ENCODE data around the gene LEF1. TPM values are rescaled to one million over a fixed set of nuclear protein-coding genes. Genes with fewer than 3 reads are reported as not detected.

Gene LEF1
- total RNA-seq, 2 experiments from 2014 or later: 111 to 122 TPM

DNA sequence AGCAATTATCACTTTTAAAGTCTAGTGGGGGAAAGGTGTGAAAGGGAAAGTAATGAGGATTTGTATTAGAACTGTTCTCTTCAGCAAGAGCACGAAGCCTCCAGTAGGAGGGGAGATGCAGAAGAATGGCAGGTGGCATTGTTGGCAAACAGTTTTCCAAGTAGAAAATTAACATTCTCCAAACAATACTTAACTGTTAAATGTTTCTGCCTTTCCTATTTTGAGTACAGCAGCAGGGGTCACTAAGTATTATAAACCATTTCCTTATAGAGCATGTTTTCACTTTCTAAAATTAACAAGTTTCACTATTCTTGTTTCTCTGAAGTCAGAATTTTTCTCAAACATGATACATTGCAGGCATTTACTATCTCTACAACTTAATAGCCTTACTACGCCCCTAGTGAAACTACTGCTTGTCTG is 58.7 kb downstream of the LEF1 start:
- POLR2A ChIA-PET: interaction anchor here (0.7 to 2.3 kb wide), 2 partner anchors 10 to 29 kb away, joined by 3 to 8 read pairs; no protein-coding TSS in a partner anchor
- Mint-ChIP-seq H3K27me3 (no peaks in the 10 kb centered on the region), H3K9me3 (no peaks in the 10 kb centered on the region), H3K27ac (peak overlapping the region; percentile 68), H3K4me1 (ENCODE audit: low read depth) (peaks cover 91% of the 10 kb centered on the region), H3K36me3 (peaks cover 36% of the 10 kb centered on the region), H3K4me3 (peak overlapping the region; percentile 9)
- CTCF ChIA-PET: no interaction called here
- DNase-seq: no peak
- intact Hi-C loops (cut with micrococcal nuclease): loop anchor here (1.0 to 5.0 kb wide), 6 partner anchors 31 to 317 kb away; no protein-coding TSS in a partner anchor

DNA sequence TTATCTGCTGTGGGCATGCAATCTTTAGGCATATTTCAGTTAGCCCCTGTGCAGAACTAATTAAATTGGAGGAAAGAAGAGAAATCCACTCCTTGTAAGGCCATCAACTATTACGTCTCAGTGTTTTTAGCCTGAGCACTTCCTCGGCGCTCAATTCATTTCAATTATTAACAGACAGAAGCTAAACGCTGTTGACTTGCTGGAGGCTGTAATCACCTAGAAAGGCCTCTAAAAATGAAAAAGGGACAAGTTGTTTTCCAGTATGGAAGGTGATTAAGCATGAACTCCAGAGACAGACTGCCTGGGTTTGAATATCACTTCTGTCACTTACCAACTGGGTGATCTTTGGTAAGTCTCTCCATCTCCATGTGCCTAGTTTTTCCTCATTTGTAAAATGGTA is 59.6 kb downstream of the LEF1 start:
- peaks cover 88% of the 10 kb centered on the region for H3K4me1 Mint-ChIP-seq (ENCODE audit: low read depth)
- H3K27me3 Mint-ChIP-seq: no peaks in the 10 kb centered on the region
- DNase-seq: no peak
- H3K36me3 Mint-ChIP-seq: peaks cover 30% of the 10 kb centered on the region
- CTCF ChIA-PET: interaction anchor here (1.0 to 2.2 kb wide), 3 partner anchors 8 to 90 kb away, joined by 3 to 7 read pairs (median 6); no protein-coding TSS in a partner anchor
- intact Hi-C loops (cut with micrococcal nuclease): loop anchor here (2.0 to 5.0 kb wide), 5 partner anchors 32 to 318 kb away; no protein-coding TSS in a partner anchor
- H3K4me3 Mint-ChIP-seq: no peak overlapping the region
- H3K27ac Mint-ChIP-seq: peak overlapping the region; percentile 68
- POLR2A ChIA-PET: interaction anchor here (1.9 to 2.7 kb wide), 5 partner anchors 8 to 72 kb away, joined by 8 to 19 read pairs (median 17); partner anchors contain the start of gene LEF1
- H3K9me3 Mint-ChIP-seq: no peaks in the 10 kb centered on the region

DNA sequence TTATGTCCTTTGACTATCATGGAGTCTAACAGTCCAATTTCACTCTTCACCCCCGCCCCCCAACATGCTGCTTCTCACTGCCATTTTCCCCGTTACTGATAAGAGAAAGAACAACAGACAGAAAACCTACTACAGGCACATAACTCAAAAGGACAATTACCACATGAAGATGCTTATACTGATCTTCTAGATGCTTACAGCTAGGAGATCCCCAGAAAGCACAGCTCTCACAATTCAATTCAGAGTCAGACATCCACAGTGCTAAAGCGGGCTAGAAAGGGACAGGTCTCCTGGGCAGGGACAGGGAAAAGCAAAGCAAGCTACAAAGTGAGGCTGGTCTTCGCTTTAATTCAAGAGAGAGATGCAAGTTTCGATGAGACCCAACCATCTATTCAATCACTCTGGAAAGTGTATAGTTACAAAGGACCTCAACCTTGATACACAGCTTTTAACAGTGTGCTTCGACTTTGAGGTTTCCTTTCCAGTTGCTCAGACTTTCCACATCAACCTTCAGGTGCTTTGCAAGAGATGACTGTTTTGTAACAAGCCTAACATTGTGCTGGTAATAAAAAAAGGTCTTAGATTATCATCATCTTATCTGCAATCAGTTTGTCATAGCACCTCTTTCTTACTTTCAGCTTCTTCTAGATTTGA is 60.9 kb downstream of the LEF1 start:
- ChIA-PET CTCF (interaction anchor here (0.6 to 2.2 kb wide), 8 partner anchors 9 to 467 kb away, joined by 3 to 7 read pairs (median 6); partner anchors contain the start of gene LEF1), POLR2A (interaction anchor here (1.2 to 2.7 kb wide), 11 partner anchors 9 to 71 kb away, joined by 3 to 19 read pairs (median 5); partner anchors contain the start of gene LEF1)
- Mint-ChIP-seq H3K27ac (peak overlapping the region; percentile 92), H3K4me3 (peak overlapping the region; percentile 65), H3K36me3 (peaks cover 28% of the 10 kb centered on the region), H3K27me3 (no peaks in the 10 kb centered on the region), H3K4me1 (ENCODE audit: low read depth) (peaks cover 86% of the 10 kb centered on the region), H3K9me3 (no peaks in the 10 kb centered on the region)
- intact Hi-C loops (cut with micrococcal nuclease): loop anchor here (1.0 to 5.0 kb wide), 9 partner anchors 8 to 319 kb away; no protein-coding TSS in a partner anchor
- peak; percentile 67 for DNase-seq

DNA sequence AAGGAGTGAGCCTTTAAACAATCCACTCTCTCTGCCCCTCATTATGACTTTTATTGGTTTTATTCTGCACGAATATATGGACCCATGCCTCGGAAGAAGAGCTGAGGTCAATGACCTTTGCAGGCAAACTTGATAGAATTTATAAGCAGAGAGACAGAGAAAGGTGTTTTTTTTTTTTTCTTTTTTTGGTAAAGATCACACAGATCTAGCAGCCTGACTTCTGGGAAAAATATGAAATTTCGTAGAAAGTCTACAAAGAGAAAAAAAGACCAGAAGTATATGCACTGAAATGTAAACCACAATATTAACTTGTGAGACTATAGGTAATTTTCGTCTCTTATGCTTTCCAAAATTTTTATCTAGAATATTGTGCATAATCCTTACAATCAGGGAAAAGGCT is 61.6 kb downstream of the LEF1 start:
- intact Hi-C loops (cut with micrococcal nuclease): loop anchor here (5.0 kb wide), 1 partner anchor 35 kb away; no protein-coding TSS in a partner anchor
- peak overlapping the region; percentile 92 for H3K27ac Mint-ChIP-seq
- no peak for DNase-seq
- CTCF ChIA-PET: interaction anchor here (0.9 to 2.2 kb wide), 6 partner anchors 10 to 88 kb away, joined by 3 to 7 read pairs (median 6); no protein-coding TSS in a partner anchor
- no peaks in the 10 kb centered on the region for H3K27me3 Mint-ChIP-seq
- peaks cover 86% of the 10 kb centered on the region for H3K4me1 Mint-ChIP-seq (ENCODE audit: low read depth)
- peak overlapping the region; percentile 54 for H3K4me3 Mint-ChIP-seq
- H3K9me3 Mint-ChIP-seq: no peaks in the 10 kb centered on the region
- POLR2A ChIA-PET: interaction anchor here (0.7 to 2.7 kb wide), 10 partner anchors 8 to 70 kb away, joined by 3 to 19 read pairs (median 4); partner anchors contain the start of gene LEF1
- peaks cover 32% of the 10 kb centered on the region for H3K36me3 Mint-ChIP-seq

DNA sequence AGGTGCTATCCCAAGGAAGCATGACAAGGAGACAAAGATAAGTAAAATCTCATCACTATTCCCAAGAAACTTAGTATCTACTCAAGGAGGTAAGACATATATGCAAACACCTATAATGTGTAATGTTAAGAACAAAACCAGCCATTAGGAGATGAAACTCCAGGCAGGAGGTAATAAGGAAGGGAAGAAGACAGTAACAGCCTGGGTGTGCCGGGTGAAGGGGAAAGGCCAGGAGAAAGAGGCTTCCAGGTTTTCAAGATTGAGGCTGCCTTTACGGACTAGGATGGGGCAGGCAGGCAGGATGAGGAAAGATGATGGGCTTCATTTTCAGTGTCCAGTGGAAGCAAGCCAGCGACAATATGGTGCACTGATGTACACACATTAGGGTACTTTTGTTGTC is 62.5 kb downstream of the LEF1 start:
- intact Hi-C loops (cut with micrococcal nuclease): loop anchor here (5.0 kb wide), 1 partner anchor 34 kb away; no protein-coding TSS in a partner anchor
- H3K36me3 Mint-ChIP-seq: peaks cover 29% of the 10 kb centered on the region
- H3K9me3 Mint-ChIP-seq: no peaks in the 10 kb centered on the region
- H3K4me1 Mint-ChIP-seq (ENCODE audit: low read depth): peaks cover 86% of the 10 kb centered on the region
- H3K27ac Mint-ChIP-seq: peak overlapping the region; percentile 92
- CTCF ChIA-PET: interaction anchor here (0.9 kb wide), 1 partner anchor 58 kb away, joined by 3 read pairs; no protein-coding TSS in a partner anchor
- DNase-seq: no peak
- H3K27me3 Mint-ChIP-seq: no peaks in the 10 kb centered on the region
- POLR2A ChIA-PET: interaction anchor here (0.7 to 1.5 kb wide), 2 partner anchors 9 to 12 kb away, joined by 3 to 4 read pairs; no protein-coding TSS in a partner anchor
- H3K4me3 Mint-ChIP-seq: peak overlapping the region; percentile 22

DNA sequence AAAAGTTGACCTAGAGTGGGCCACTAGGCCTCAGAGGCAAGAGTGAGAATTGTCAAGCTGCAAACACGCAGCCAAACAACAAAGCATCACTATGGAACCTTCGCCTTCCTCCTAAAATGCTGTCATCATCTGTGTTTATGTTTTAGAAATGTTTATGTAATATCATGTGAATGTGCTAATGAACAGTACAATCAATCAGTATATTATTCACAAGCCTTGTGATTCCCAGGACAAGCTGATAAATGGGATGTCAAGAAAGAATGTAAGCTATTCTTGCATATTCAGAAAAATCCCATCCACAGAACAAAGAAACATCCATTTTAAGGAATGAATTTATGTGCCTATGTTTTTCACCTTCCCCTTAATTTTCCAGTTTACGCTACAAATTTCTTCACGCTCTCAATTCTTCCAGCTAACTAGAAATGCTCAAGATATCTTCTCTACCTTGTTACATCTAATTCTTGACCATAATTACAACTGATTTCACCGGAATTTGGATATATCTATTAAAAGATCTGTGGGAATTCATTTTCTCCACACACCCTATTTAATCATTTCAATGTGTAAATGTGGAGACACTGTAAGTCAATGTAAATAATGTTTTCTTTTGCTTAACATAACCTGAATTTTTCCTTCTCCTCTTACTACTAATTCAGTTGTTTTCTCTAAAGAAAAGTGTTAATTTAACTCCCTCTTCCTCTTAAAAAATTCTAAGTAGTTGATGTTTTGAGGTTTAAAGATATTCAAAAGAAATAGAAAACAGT is 65.5 kb downstream of the LEF1 start:
- intact Hi-C loops (cut with micrococcal nuclease): no loop called here
- Mint-ChIP-seq H3K27me3 (no peaks in the 10 kb centered on the region), H3K4me3 (no peak overlapping the region), H3K36me3 (peaks cover 32% of the 10 kb centered on the region), H3K27ac (peak overlapping the region; percentile 21), H3K9me3 (no peaks in the 10 kb centered on the region), H3K4me1 (ENCODE audit: low read depth) (peaks cover 79% of the 10 kb centered on the region)
- DNase-seq: no peak
- POLR2A ChIA-PET: no interaction called here
- CTCF ChIA-PET: interaction anchor here (0.9 to 2.2 kb wide), 3 partner anchors 9 to 46 kb away, joined by 3 to 5 read pairs (median 4); no protein-coding TSS in a partner anchor

DNA sequence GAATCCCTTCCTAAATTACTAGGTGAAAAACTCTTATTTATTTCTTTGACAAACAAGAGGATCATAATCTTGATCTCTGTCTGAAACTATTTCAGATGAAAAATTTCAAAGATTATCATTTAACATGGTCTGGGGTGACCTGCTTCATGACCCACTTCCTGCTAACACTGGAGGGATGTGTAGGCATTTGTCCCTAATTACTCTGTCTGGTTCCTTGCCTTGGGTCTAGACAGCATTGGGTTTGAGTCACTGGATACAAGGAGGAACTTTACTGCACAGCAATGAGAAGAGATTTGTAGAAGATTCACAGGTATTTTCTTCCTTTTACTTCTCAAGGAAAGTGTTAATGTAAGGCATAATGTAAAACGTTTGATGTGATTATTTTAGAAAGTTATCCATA is 67.9 kb downstream of the LEF1 start:
- Mint-ChIP-seq H3K9me3 (no peaks in the 10 kb centered on the region), H3K36me3 (peaks cover 19% of the 10 kb centered on the region), H3K4me1 (ENCODE audit: low read depth) (peaks cover 84% of the 10 kb centered on the region), H3K27me3 (no peaks in the 10 kb centered on the region), H3K27ac (peak overlapping the region; percentile 81), H3K4me3 (peak overlapping the region; percentile 26)
- intact Hi-C loops (cut with micrococcal nuclease): loop anchor here (1.0 kb wide), 4 partner anchors 7 to 71 kb away; no protein-coding TSS in a partner anchor
- DNase-seq: no peak
- POLR2A ChIA-PET: interaction anchor here (1.3 to 4.2 kb wide), 4 partner anchors 16 to 68 kb away, joined by 3 to 24 read pairs (median 4); partner anchors contain the start of gene LEF1
- CTCF ChIA-PET: interaction anchor here (1.0 to 2.2 kb wide), 2 partner anchors 11 to 21 kb away, joined by 3 to 5 read pairs; no protein-coding TSS in a partner anchor

DNA sequence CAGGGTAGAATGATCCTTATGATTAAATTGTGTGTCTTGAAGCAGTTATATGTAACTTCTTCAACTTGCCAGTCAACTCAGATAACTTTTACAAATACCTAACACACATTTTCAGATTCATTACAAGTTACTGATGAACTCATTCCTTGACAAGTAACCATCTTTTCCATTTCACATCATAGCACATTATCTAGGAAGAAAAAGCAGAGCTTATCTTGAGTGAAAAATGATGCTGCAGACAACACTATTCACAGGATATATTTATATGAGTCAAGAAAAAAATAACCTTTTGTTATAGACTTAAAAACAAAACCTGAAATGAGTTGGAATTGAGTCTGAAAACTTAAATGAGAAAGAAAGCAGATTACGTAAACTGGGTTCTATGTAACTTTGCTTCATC is 68.9 kb downstream of the LEF1 start:
- H3K4me1 Mint-ChIP-seq (ENCODE audit: low read depth): peaks cover 89% of the 10 kb centered on the region
- intact Hi-C loops (cut with micrococcal nuclease): loop anchor here (1.0 kb wide), 4 partner anchors 8 to 70 kb away; no protein-coding TSS in a partner anchor

DNA sequence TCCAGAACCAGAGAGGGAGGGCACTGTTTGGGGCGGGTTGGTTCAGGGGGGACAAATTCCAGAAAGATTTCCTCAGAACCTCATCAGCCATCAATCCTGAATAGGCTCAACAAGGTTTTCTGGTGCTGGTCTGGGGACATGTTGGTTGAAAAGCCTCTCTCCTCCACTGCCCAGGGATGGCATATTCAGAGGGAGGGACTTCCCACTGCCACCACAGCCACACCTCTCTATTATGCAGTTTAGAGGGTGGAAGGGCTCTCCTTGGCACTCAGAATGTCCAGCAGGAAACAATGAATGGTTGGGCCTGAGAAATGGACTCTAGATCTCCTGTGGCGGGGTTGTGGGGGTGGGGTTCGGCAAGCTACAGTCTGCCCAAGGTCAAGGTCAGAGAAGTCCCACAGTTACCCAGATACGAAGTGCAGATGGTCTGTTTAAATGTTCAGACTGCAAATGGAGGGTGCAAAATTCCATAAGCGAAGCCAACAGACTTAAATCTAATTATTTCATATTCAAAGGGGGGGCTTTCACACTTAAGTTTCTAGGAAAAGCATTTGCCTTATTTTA is 70.7 kb downstream of the LEF1 start:
- peak overlapping the region; percentile 70 for H3K27ac Mint-ChIP-seq
- H3K9me3 Mint-ChIP-seq: no peaks in the 10 kb centered on the region
- no peak for DNase-seq
- H3K36me3 Mint-ChIP-seq: peaks cover 16% of the 10 kb centered on the region
- CTCF ChIA-PET: interaction anchor here (1.0 to 1.4 kb wide), 2 partner anchors 60 to 79 kb away, joined by 3 read pairs; no protein-coding TSS in a partner anchor
- no peak overlapping the region for H3K4me3 Mint-ChIP-seq
- no peaks in the 10 kb centered on the region for H3K27me3 Mint-ChIP-seq
- POLR2A ChIA-PET: interaction anchor here (0.6 to 2.4 kb wide), 2 partner anchors 10 to 80 kb away, joined by 3 to 17 read pairs; no protein-coding TSS in a partner anchor
- peaks cover 93% of the 10 kb centered on the region for H3K4me1 Mint-ChIP-seq (ENCODE audit: low read depth)
- intact Hi-C loops (cut with micrococcal nuclease): no loop called here

More for the DNA sequence above, 68.9 kb downstream of the LEF1 start:
- H3K27ac Mint-ChIP-seq: peak overlapping the region; percentile 79
- H3K27me3 Mint-ChIP-seq: no peaks in the 10 kb centered on the region
- POLR2A ChIA-PET: interaction anchor here (0.6 to 4.2 kb wide), 7 partner anchors 8 to 69 kb away, joined by 3 to 24 read pairs (median 3); partner anchors contain the start of gene LEF1
- H3K36me3 Mint-ChIP-seq: peaks cover 16% of the 10 kb centered on the region
- no peak overlapping the region for H3K4me3 Mint-ChIP-seq
- CTCF ChIA-PET: interaction anchor here (1.0 kb wide), 1 partner anchor 9 kb away, joined by 3 read pairs; no protein-coding TSS in a partner anchor
- DNase-seq: no peak
- H3K9me3 Mint-ChIP-seq: no peaks in the 10 kb centered on the region

DNA sequence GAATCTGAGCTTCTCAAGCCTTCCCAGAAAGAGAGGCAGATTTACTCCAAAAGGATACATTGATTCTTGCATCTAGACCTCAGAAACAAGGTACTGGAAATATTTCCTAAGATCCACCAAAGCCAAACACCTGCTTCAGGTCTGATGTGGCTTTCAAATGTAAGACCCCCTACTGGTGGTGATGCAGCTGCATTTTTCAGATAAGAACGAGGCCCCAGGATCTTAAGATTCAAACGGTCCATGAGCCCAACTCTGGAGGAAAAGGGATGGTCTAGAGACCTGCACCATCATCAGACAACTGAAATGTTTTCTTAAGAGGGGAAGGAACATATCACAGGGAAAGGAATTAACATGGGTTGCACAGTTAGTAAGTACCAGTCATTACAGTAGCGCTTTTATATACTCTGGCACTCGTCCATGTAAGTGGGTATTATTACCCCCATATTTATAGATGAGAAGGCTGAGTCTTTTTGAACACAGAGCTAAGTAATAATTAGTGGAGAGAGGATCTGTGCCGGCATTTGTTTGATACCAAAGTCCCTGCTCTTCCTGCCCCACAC is 73.7 kb downstream of the LEF1 start:
- Mint-ChIP-seq H3K27me3 (no peaks in the 10 kb centered on the region), H3K4me1 (ENCODE audit: low read depth) (peaks cover 83% of the 10 kb centered on the region), H3K27ac (peak overlapping the region; percentile 60), H3K36me3 (peaks cover 2% of the 10 kb centered on the region), H3K9me3 (no peaks in the 10 kb centered on the region), H3K4me3 (peak overlapping the region; percentile 5)
- CTCF ChIA-PET: interaction anchor here (1.2 to 1.5 kb wide), 2 partner anchors 14 to 65 kb away, joined by 3 read pairs; no protein-coding TSS in a partner anchor
- POLR2A ChIA-PET: interaction anchor here (1.1 to 1.4 kb wide), 3 partner anchors 13 to 44 kb away, joined by 3 to 5 read pairs (median 3); no protein-coding TSS in a partner anchor
- intact Hi-C loops (cut with micrococcal nuclease): no loop called here
- DNase-seq: no peak
